H1 (cell line): ENCODE results near the gene TOMM40. TPM values are rescaled to one million over a fixed set of nuclear protein-coding genes. Genes with fewer than 3 reads are reported as not detected.

ENCODE experiments used
- CTCF ChIA-PET: fragments of 300-600 bp; sonication (Branson Sonifier 250); formaldehyde crosslinking; loops from one replicate; lab custom pipeline; 2021; ENCODE audit not compliant: partially characterized antibody; lab: Charles Lee
- POLR2A ChIA-PET: fragments of 300-600 bp; sonication (Branson Sonifier 250); formaldehyde crosslinking; loops from one replicate; lab custom pipeline; 2021; ENCODE audit warnings: inconsistent platforms; ENCODE audit not compliant: partially characterized antibody; lab: Charles Lee
- DNase-seq, 2 experiments: peaks; one replicate each; pipeline versions ENCODE4 v3.0.0 to v3.0.0-alpha.2; 2010 to 2022; ENCODE audit warnings: low spot score in 2 of 2, low read depth in 1 of 2, mixed read lengths in 1 of 2
- FAIRE-seq: peaks from 2 replicates; lab custom pipeline; 2011; peaks lifted over from hg19 to GRCh38; lab: Jason Lieb, UNC
- H2AFZ ChIP-seq: 2 replicates; pipeline ENCODE4 v1.8.1; 2012; ENCODE audit warnings: low read length, inconsistent platforms
- H2AK5ac ChIP-seq: 2 replicates; pipeline ENCODE4 v1.6.1; 2013; ENCODE audit warnings: low read depth, low read length
- H2BK120ac ChIP-seq: replicated peaks from 2 replicates; pipeline ENCODE3; 2013; ENCODE audit warnings: low read depth, low read length, inconsistent platforms
- H2BK12ac ChIP-seq: 2 replicates; pipeline ENCODE4 v1.6.1; 2013; ENCODE audit warnings: low read depth, low read length
- H2BK15ac ChIP-seq: 2 replicates; pipeline ENCODE4 v1.6.1; 2013; ENCODE audit warnings: low read length
- H2BK20ac ChIP-seq: 2 replicates; pipeline ENCODE4 v1.6.1; 2013; ENCODE audit warnings: low read length
- H2BK5ac ChIP-seq: 2 replicates; pipeline ENCODE4 v1.6.1; 2013; ENCODE audit warnings: low read depth, low read length
- H3K14ac ChIP-seq: 2 replicates; pipeline ENCODE4 v1.6.1; 2013; ENCODE audit warnings: inconsistent platforms; ENCODE audit not compliant: insufficient read length
- H3K18ac ChIP-seq: 2 replicates; pipeline ENCODE4 v1.6.1; 2013; ENCODE audit warnings: low read length; ENCODE audit errors: extremely low read depth
- H3K23ac ChIP-seq: 2 replicates; pipeline ENCODE4 v1.6.1; 2013; ENCODE audit warnings: inconsistent platforms; ENCODE audit not compliant: insufficient read length
- H3K23me2 ChIP-seq: 2 replicates; pipeline ENCODE4 v1.6.1; 2013; ENCODE audit warnings: low read depth, low read length
- H3K27ac ChIP-seq: 2 replicates; pipeline ENCODE4 v1.6.1; 2011; ENCODE audit warnings: low read depth, low read length, inconsistent platforms
- H3K27me3 ChIP-seq, 4 experiments: replicated peaks in 1 of 4; 1 replicate in 1 of 4; 2 replicates in 3 of 4; pipeline versions ENCODE4 v1.6.1 to v1.8.1; 2011 to 2013; ENCODE audit warnings: low read length in 3 of 4, mild to moderate bottlenecking in 3 of 4, inconsistent platforms in 2 of 4, mixed read lengths in 2 of 4, moderate library complexity in 1 of 4; ENCODE audit not compliant: control insufficient read depth in 3 of 4, insufficient read depth in 3 of 4; ENCODE audit errors: extremely low read depth in 1 of 4
- H3K36me3 ChIP-seq, 4 experiments: 2 replicates each; pipeline versions ENCODE4 v1.6.1 to v1.8.1; 2011 to 2013; ENCODE audit warnings: mild to moderate bottlenecking in 4 of 4, low read length in 3 of 4, moderate library complexity in 2 of 4, control low read depth in 1 of 4, inconsistent platforms in 1 of 4; ENCODE audit not compliant: insufficient read depth in 4 of 4, control insufficient read depth in 2 of 4
- H3K4ac ChIP-seq: replicated peaks from 2 replicates; pipeline ENCODE3; 2013; ENCODE audit warnings: low read length, low read depth, mixed read lengths, inconsistent platforms; ENCODE audit not compliant: insufficient read length
- H3K4me1 ChIP-seq, 4 experiments: replicated peaks in 1 of 4; 1 replicate in 1 of 4; 2 replicates in 3 of 4; pipeline versions ENCODE4 v1.6.1 to v1.8.1; 2011 to 2013; ENCODE audit warnings: low read length in 3 of 4, inconsistent platforms in 2 of 4, mixed read lengths in 1 of 4; ENCODE audit not compliant: insufficient read depth in 4 of 4, control insufficient read depth in 3 of 4
- H3K4me2 ChIP-seq, 2 experiments: 2 replicates each; pipeline versions ENCODE4 v1.6.1 to v1.8.1; 2011 to 2013; ENCODE audit warnings: low read depth in 2 of 2, low read length in 2 of 2, control low read depth in 1 of 2, inconsistent platforms in 1 of 2, mild to moderate bottlenecking in 1 of 2; ENCODE audit not compliant: insufficient read depth in 1 of 2
- H3K4me3 ChIP-seq, 4 experiments: fragments of 200-600, 300-600 bp in 1 of 4; sonication (generic), shearing (Covaris generic), sonication (Bioruptor Twin) in 1 of 4; 2 replicates each; pipeline versions ENCODE4 v1.5.1 to v1.8.1; 2011 to 2016; ENCODE audit warnings: low read length in 4 of 4, low read depth in 3 of 4, control low read depth in 2 of 4, inconsistent platforms in 2 of 4, mild to moderate bottlenecking in 2 of 4, mixed read lengths in 1 of 4, moderate library complexity in 1 of 4; ENCODE audit not compliant: insufficient read depth in 2 of 4; ENCODE audit errors: extremely low read depth in 1 of 4
- H3K56ac ChIP-seq: replicated peaks from 2 replicates; pipeline ENCODE3; 2013; ENCODE audit warnings: low read depth, mild to moderate bottlenecking, mixed read lengths, low read length, inconsistent platforms; ENCODE audit not compliant: insufficient read length
- H3K79me1 ChIP-seq: 2 replicates; pipeline ENCODE4 v1.6.1; 2013; ENCODE audit warnings: low read depth, low read length, control low read depth
- H3K79me2 ChIP-seq, 2 experiments: 2 replicates each; pipeline versions ENCODE4 v1.6.1 to v1.8.1; 2012 to 2013; ENCODE audit warnings: low read length in 2 of 2, mild to moderate bottlenecking in 2 of 2, inconsistent platforms in 1 of 2; ENCODE audit not compliant: insufficient read depth in 2 of 2, control insufficient read depth in 1 of 2
- H3K9ac ChIP-seq, 4 experiments: replicated peaks in 1 of 4; 1 replicate in 1 of 4; 2 replicates in 3 of 4; pipeline versions ENCODE4 v1.6.1 to v1.8.1; 2011 to 2013; ENCODE audit warnings: low read depth in 3 of 4, low read length in 3 of 4, control low read depth in 2 of 4, mild to moderate bottlenecking in 2 of 4, moderate library complexity in 2 of 4, inconsistent platforms in 1 of 4; ENCODE audit errors: extremely low read depth in 1 of 4
- H3K9me3 ChIP-seq, 2 experiments: 2 replicates each; pipeline versions ENCODE4 v1.6.1 to v1.8.1; 2012 to 2013; ENCODE audit warnings: mild to moderate bottlenecking in 2 of 2, moderate library complexity in 2 of 2, control low read depth in 1 of 2, inconsistent platforms in 1 of 2, low read depth in 1 of 2, low read length in 1 of 2, mixed read lengths in 1 of 2; ENCODE audit not compliant: insufficient read depth in 2 of 2
- H4K20me1 ChIP-seq, 2 experiments: replicated peaks in 1 of 2; 2 replicates each; pipeline versions ENCODE3 to v1.8.1; 2011 to 2013; ENCODE audit warnings: inconsistent platforms in 2 of 2, low read length in 2 of 2, mild to moderate bottlenecking in 1 of 2; ENCODE audit not compliant: insufficient read depth in 2 of 2, control insufficient read depth in 1 of 2
- H4K5ac ChIP-seq: 2 replicates; pipeline ENCODE4 v1.6.1; 2013; ENCODE audit warnings: low read length, low read depth, mixed read lengths, inconsistent platforms; ENCODE audit not compliant: insufficient read length
- H4K8ac ChIP-seq: 2 replicates; pipeline ENCODE4 v1.8.0; 2013; ENCODE audit warnings: mild to moderate bottlenecking, moderate library complexity, low read length, inconsistent platforms; ENCODE audit not compliant: insufficient read depth; ENCODE audit errors: extremely low read depth
- H4K91ac ChIP-seq: replicated peaks from 2 replicates; pipeline ENCODE3; 2013; ENCODE audit warnings: low read length, mixed read lengths, inconsistent platforms; ENCODE audit not compliant: insufficient read length
- BCL11A ChIP-seq, 2 experiments: IDR thresholded peaks; one replicate each; pipeline ENCODE4 v1.6.1; 2011; ENCODE audit warnings: low read depth in 2 of 2, low read length in 2 of 2, mild to moderate bottlenecking in 2 of 2
- CREB1 ChIP-seq: IDR thresholded peaks from 2 replicates; pipeline ENCODE4 v1.6.1; 2012; ENCODE audit warnings: inconsistent platforms
- CTBP2 ChIP-seq: IDR thresholded peaks from 2 replicates; pipeline ENCODE4 v1.7.0; 2011; ENCODE audit warnings: borderline replicate concordance, mild to moderate bottlenecking, moderate library complexity, mixed read lengths, low read length; ENCODE audit not compliant: insufficient read depth, insufficient read length
- HDAC2 ChIP-seq, 2 experiments: fragments of 300-600 bp in 1 of 2; sonication (generic) in 1 of 2; IDR thresholded peaks; 2 replicates each; pipeline ENCODE4 v1.6.1; 2011 to 2012; ENCODE audit warnings: low read depth in 2 of 2, low read length in 2 of 2, mild to moderate bottlenecking in 2 of 2, moderate library complexity in 2 of 2, borderline replicate concordance in 1 of 2, inconsistent platforms in 1 of 2
- JUN ChIP-seq: IDR thresholded peaks from 2 replicates; pipeline ENCODE4 v1.6.1; 2011; ENCODE audit warnings: low read depth, mild to moderate bottlenecking, improper control_type of control experiment, low read length
- SIRT6 ChIP-seq: IDR thresholded peaks from one replicate; pipeline ENCODE4 v1.7.1; 2012; ENCODE audit warnings: low read length, inconsistent platforms
- SP4 ChIP-seq: IDR thresholded peaks from 2 replicates; pipeline ENCODE4 v1.6.1; 2012; ENCODE audit warnings: low read length, inconsistent platforms
- SRF ChIP-seq: IDR thresholded peaks from 2 replicates; pipeline ENCODE4 v1.6.1; 2011; ENCODE audit warnings: mild to moderate bottlenecking, low read depth, low read length, moderate library complexity
- TAF1 ChIP-seq: IDR thresholded peaks from 2 replicates; pipeline ENCODE4 v1.6.1; 2011; ENCODE audit warnings: mild to moderate bottlenecking, low read depth, low read length
- USF2 ChIP-seq: IDR thresholded peaks from 2 replicates; pipeline ENCODE4 v1.6.1; 2011; ENCODE audit warnings: low read length, improper control_type of control experiment
- ZNF274 ChIP-seq: IDR thresholded peaks from 2 replicates; pipeline ENCODE4 v1.7.0; 2012; ENCODE audit warnings: low read length, borderline replicate concordance; ENCODE audit errors: extremely low read depth
- WGBS, 2 experiments: shearing (Covaris generic) in 1 of 2; methylation state at CpG; one replicate each; pipeline versions ENCODE4 v1.1.6 to v1.1.7; 2013 to 2015; ENCODE audit warnings: low lambda C conversion rate in 2 of 2, mixed read lengths in 2 of 2, inconsistent platforms in 1 of 2, low coverage in 1 of 2, missing lambda C conversion rate in 1 of 2; ENCODE audit not compliant: insufficient replicate concordance in 2 of 2, insufficient coverage in 1 of 2, insufficient read length in 1 of 2; ENCODE audit errors: extremely low coverage in 1 of 2, missing lambda C conversion rate in 1 of 2; 5-methylcytosine and 5-hydroxymethylcytosine counted together
- polyA plus RNA-seq, 7 experiments: library from polyadenylated mRNA; depleted of rRNA in 3 of 7; stranded (reverse) in 5 of 7; unstranded in 2 of 7; fragments of >200 nt in 5 of 7; fragments of 200-250 nt in 2 of 7; gene quantifications; 1 replicate in 5 of 7; 2 replicates in 1 of 7; 4 replicates in 1 of 7; pipeline versions ENCODE4 v1.2.1 to v1.2.3, GENCODE V29; 2011 to 2013; ENCODE audit warnings: missing spikeins in 2 of 7, mixed read lengths in 2 of 7
- total RNA-seq: library from RNA; stranded (reverse); fragmentation: NEBNext Ultra II Directional; extraction: Animal tissue kit (Norgen Biotek cat#: 25700); gene quantifications from 2 replicates; pipeline ENCODE4 v1.2.1, GENCODE V29; 2021

TOMM40 gene
- total and polyA plus RNA-seq, 2 of the 8 experiments (the other 6 are each of a cell fraction or from before 2014, with no cell fraction given) = 154 to 179 TPM

GRCh38 chr19:44890366-44891015 lies 563 bp upstream of the TOMM40 start:
- Histone ChIP-seq H3K4ac (no peak overlapping the region), H3K79me1 (peaks cover 23% of the 10 kb centered on the region), H3K9me3 (no peaks in the 10 kb centered on the region), H3K27me3 (no peaks in the 10 kb centered on the region), H2BK120ac (no peak overlapping the region), H3K14ac (no peak overlapping the region), H3K79me2 (peaks cover 7 to 35% of the 10 kb centered on the region in 2 experiments), H3K36me3 (peaks cover 28 to 57% (median 36%) of the 10 kb centered on the region in 4 experiments), H2BK20ac (no peak overlapping the region; the same call in 1 of the 2 replicates), H3K4me1 (peaks cover 5 to 8% (median 7%) of the 10 kb centered on the region in 4 experiments), H3K23me2 (peaks cover 17% of the 10 kb centered on the region), H4K5ac (peak overlapping the region; percentile 0), H4K8ac (peak overlapping the region; percentile 16; the same call in 1 of the 2 replicates), H2BK12ac (no peak overlapping the region), H2BK15ac (no peak overlapping the region), H3K56ac (no peak overlapping the region), H3K4me3 (peak overlapping the region; percentile 28 to 58 (median 48); a peak in 7 of 8 replicates), H2BK5ac (peak overlapping the region; percentile 71), H4K91ac (no peak overlapping the region), H4K20me1 (peaks cover 11 to 17% of the 10 kb centered on the region in 2 experiments), H3K9ac (peak overlapping the region in 3 of 4 experiments; percentile 53 to 83 (median 62); a peak in 5 of 7 replicates), H2AK5ac (no peak overlapping the region), H2AFZ (no peak overlapping the region), H3K23ac (no peak overlapping the region), H3K27ac (peak overlapping the region; percentile 74; the same call in 1 of the 2 replicates), H3K18ac (peak overlapping the region; percentile 73; the same call in 1 of the 2 replicates), H3K4me2 (peak overlapping the region; percentile 70 to 96)
- FAIRE-seq = peak; percentile 97
- peak; percentile 99 for DNase-seq
- ChIA-PET POLR2A (interaction anchor here (0.6 to 9.8 kb wide), 24 partner anchors 8 to 795 kb away, joined by 3 to 247 read pairs (median 4); partner anchors contain the start of genes APOE, CLASRP, NECTIN2 and PPP1R37), CTCF (interaction anchor here (0.6 to 1.1 kb wide), 4 partner anchors 9 to 166 kb away, joined by 3 to 6 read pairs (median 4); no protein-coding TSS in a partner anchor)
- WGBS, 2 experiments = 1% methylated on average over 37 of the region's 40 CpGs; no CpG with 5 or more reads in 1 of the 2 experiments
- TF ChIP-seq USF2 (no peak), TAF1 (peak; percentile 71), JUN (no peak), SP4 (no peak; the same call in 1 of the 2 replicates), SIRT6 (no peak), CTBP2 (no peak), SRF (no peak), ZNF274 (no peak), HDAC2 (IDR thresholded peaks at IDR 0.05; ENCODE audit: borderline replicate concordance in 1 of 2, low read depth in 2 of 2, low read length in 2 of 2) (peak in 1 of 2 experiments; percentile 84; a peak in 1 of 4 replicates), BCL11A (IDR thresholded peaks at IDR 0.05; ENCODE audit: low read depth in 2 of 2, low read length in 2 of 2) (no peak), CREB1 (peak; percentile 81)
